OCI-LY3 (cell line): ENCODE results near the gene CRYBG1.

Experiments
- EZH2phosphoT487 ChIP-seq: fragments of 200-600 bp; shearing (Covaris generic); IDR thresholded peaks from 2 replicates; pipeline ENCODE4 v1.6.1; 2018; ENCODE audit warnings: antibody characterized with exemption, mixed run types, low read depth
- TF ChIP-seq, protein P1 (sequence below): fragments of 200-600, 300-600 bp; sonication (generic); IDR thresholded peaks from 2 replicates; pipeline ENCODE4 v1.5.1; 2014; ENCODE audit warnings: antibody characterized with exemption, low read length, low read depth

- TF ChIP-seq, protein P1, sequence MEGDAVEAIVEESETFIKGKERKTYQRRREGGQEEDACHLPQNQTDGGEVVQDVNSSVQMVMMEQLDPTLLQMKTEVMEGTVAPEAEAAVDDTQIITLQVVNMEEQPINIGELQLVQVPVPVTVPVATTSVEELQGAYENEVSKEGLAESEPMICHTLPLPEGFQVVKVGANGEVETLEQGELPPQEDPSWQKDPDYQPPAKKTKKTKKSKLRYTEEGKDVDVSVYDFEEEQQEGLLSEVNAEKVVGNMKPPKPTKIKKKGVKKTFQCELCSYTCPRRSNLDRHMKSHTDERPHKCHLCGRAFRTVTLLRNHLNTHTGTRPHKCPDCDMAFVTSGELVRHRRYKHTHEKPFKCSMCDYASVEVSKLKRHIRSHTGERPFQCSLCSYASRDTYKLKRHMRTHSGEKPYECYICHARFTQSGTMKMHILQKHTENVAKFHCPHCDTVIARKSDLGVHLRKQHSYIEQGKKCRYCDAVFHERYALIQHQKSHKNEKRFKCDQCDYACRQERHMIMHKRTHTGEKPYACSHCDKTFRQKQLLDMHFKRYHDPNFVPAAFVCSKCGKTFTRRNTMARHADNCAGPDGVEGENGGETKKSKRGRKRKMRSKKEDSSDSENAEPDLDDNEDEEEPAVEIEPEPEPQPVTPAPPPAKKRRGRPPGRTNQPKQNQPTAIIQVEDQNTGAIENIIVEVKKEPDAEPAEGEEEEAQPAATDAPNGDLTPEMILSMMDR = no peak
- no peak for TF ChIP-seq EZH2phosphoT487
Observed at GRCh38 chr6:106415921-106416320, 55.4 kb downstream of the CRYBG1 start.
